Lower leg skin (tissue), 4 donors: ENCODE data around the gene PCDHGA1. TPM values are rescaled to one million over a fixed set of nuclear protein-coding genes. Genes with fewer than 3 reads are reported as not detected.
"Not testable (repeated sequence)": the region's sequence is repeated elsewhere in the genome, so short reads cannot be mapped to it uniquely, and the experiment has no call there.

Experiments
- DNase-seq, 2 donors: peaks; one replicate each; pipeline ENCODE4 v3.0.0-alpha.2; 2019; ENCODE audit warnings: low spot score in 2 of 2
- H3K4me3 ChIP-seq: fragments of 200-600 bp; sonication (generic); 2 replicates; pipeline ENCODE4 v1.5.1; 2017; ENCODE audit warnings: mild to moderate bottlenecking, low read depth; ENCODE audit not compliant: poor library complexity, severe bottlenecking
- CTCF ChIP-seq, 3 donors: fragments of 450-650 bp; IDR thresholded peaks; one replicate each; pipeline ENCODE4 v1.5.1; 2016; ENCODE audit warnings: antibody characterized with exemption in 3 of 3, mild to moderate bottlenecking in 3 of 3, moderate library complexity in 2 of 3
- POLR2A ChIP-seq, 2 donors: fragments of 450-650 bp; IDR thresholded peaks; one replicate each; pipeline ENCODE4 v1.6.1; 2016 to 2017; ENCODE audit warnings: antibody characterized with exemption in 2 of 2, mild to moderate bottlenecking in 1 of 2, moderate library complexity in 1 of 2
- WGBS, 2 donors: methylation state at CpG; one replicate each; pipeline ENCODE4 v1.1.5; 2018; 5-methylcytosine and 5-hydroxymethylcytosine counted together
- intact Hi-C: fragments of 100-400 bp; cut with DNase I; formaldehyde crosslinking; loops from one replicate; pipeline ENCODE4 v1.15.0; 2023; ENCODE audit warnings: low total_unique reads
- total RNA-seq, 4 donors: library from RNA; depleted of rRNA; stranded (reverse); fragments of >200 nt; gene quantifications; one replicate each; pipeline ENCODE4 v1.1.0, GENCODE V29; 2016

Gene PCDHGA1
- total RNA-seq, 4 donors from 2014 or later = 0.52 to 0.54 (median 0.53) TPM; not detected in 1

GRCh38 chr5:141319202-141319601 lies 11.1 kb upstream of the PCDHGA1 start:
- no peak overlapping the region for H3K4me3 ChIP-seq
- no peak for TF ChIP-seq POLR2A (IDR thresholded peaks at IDR 0.05)
- DNase-seq = no peak
- intact Hi-C loops = no loop called here
- 95 to 98% methylated on average over 6 of the region's 6 CpGs for WGBS, 2 donors

- no peak for TF ChIP-seq POLR2A (IDR thresholded peaks at IDR 0.05)
- no peak for TF ChIP-seq CTCF (IDR thresholded peaks at IDR 0.05)
- H3K4me3 ChIP-seq = peak overlapping the region; percentile 82
- no peak for DNase-seq
- 72 to 76% methylated on average over 5 of the region's 5 CpGs for WGBS, 2 donors
- intact Hi-C loops = no loop called here
These were observed 10.6 kb upstream of the PCDHGA1 start for GRCh38 chr5:141319699-141320098.

- peak in 1 of 3 donors; percentile 60 for TF ChIP-seq CTCF (IDR thresholded peaks at IDR 0.05)
- TF ChIP-seq POLR2A (IDR thresholded peaks at IDR 0.05) = peak in 1 of 2 donors; percentile 94
- 1 to 2% methylated on average over 67 of the region's 67 CpGs for WGBS, 2 donors
- peak; percentile 86 to 97 for DNase-seq
- intact Hi-C loops = no loop called here
- peak within 1 kb of the TSS; percentile 82 for H3K4me3 ChIP-seq
These were observed 9.8 kb upstream of the PCDHGA1 start, which contains the start of gene TAF7 for GRCh38 chr5:141320225-141321169. TAF7 (minus strand) TSS chr5:141320784; CDS start chr5:141320044, 740 bp downstream.

GRCh38 chr5:141322261-141322660 lies 8.1 kb upstream of the PCDHGA1 start:
- intact Hi-C loops = no loop called here
- DNase-seq = no peak
- no peak overlapping the region for H3K4me3 ChIP-seq
- no peak for TF ChIP-seq POLR2A (IDR thresholded peaks at IDR 0.05)
- TF ChIP-seq CTCF (IDR thresholded peaks at IDR 0.05) = no peak
- 86 to 95% methylated on average over 3 of the region's 3 CpGs for WGBS, 2 donors

- peak in 1 of 2 donors; percentile 30 for DNase-seq
- TF ChIP-seq CTCF (IDR thresholded peaks at IDR 0.05) (no peak), POLR2A (IDR thresholded peaks at IDR 0.05) (no peak)
- 11 to 14% methylated on average over 27 of the region's 27 CpGs for WGBS, 2 donors
- intact Hi-C loops = no loop called here
- H3K4me3 ChIP-seq = no peak overlapping the region
These were observed 4.0 kb upstream of the PCDHGA1 start for GRCh38 chr5:141326088-141326854.

- no peak for TF ChIP-seq POLR2A (IDR thresholded peaks at IDR 0.05)
- TF ChIP-seq CTCF (IDR thresholded peaks at IDR 0.05) = no peak
- no peak overlapping the region for H3K4me3 ChIP-seq
- 78 to 91% methylated on average over 3 to 8 of the region's 8 CpGs for WGBS, 2 donors
- DNase-seq = no peak
- intact Hi-C loops = no loop called here
These were observed 2.1 kb upstream of the PCDHGA1 start for GRCh38 chr5:141328231-141328630.

- H3K4me3 ChIP-seq, intact Hi-C loops, DNase-seq: not testable (repeated sequence)
- 36 to 45% methylated on average over 14 to 34 of the region's 39 CpGs for WGBS, 2 donors
These were observed 2.3 kb downstream of the PCDHGA1 start for GRCh38 chr5:141332571-141332970.
